HEK293 (cell line): ENCODE measurements around the gene BCL2L11.

Experiments used
- CTCF ChIA-PET: fragments of 350-600 bp; formaldehyde crosslinking; extraction: SDS; loops from one replicate; lab custom pipeline; 2021; ENCODE audit warnings: antibody characterized with exemption; lab: Yijun Ruan, JAX
- POLR2A ChIA-PET: fragments of 300-600 bp; formaldehyde crosslinking; extraction: SDS; loops from one replicate; lab custom pipeline; 2020; ENCODE audit warnings: antibody characterized with exemption, inconsistent platforms; lab: Yijun Ruan, JAX
- H3K27ac ChIP-seq: fragments of 200-500 bp; sonication (Bioruptor generic); 2 replicates; pipeline ENCODE4 v1.5.1; 2014; ENCODE audit warnings: low read depth, low read length, control low read depth, inconsistent platforms; ENCODE audit errors: extremely low read depth
- H3K36me3 ChIP-seq, 2 experiments: fragments of 200-500 bp in 1 of 2; sonication (Bioruptor generic) in 1 of 2; 1 replicate in 1 of 2; 2 replicates in 1 of 2; pipeline ENCODE4 v1.5.1; 2014 to 2017; ENCODE audit warnings: inconsistent platforms in 2 of 2, low read length in 2 of 2; ENCODE audit not compliant: control insufficient read depth in 2 of 2, insufficient read depth in 1 of 2
- H3K4me1 ChIP-seq: fragments of 200-500 bp; sonication (Bioruptor generic); 2 replicates; pipeline ENCODE4 v1.5.1; 2014; ENCODE audit warnings: mild to moderate bottlenecking, low read length, inconsistent platforms; ENCODE audit not compliant: control insufficient read depth, insufficient read depth
- H3K4me3 ChIP-seq: 2 replicates; pipeline ENCODE4 v1.5.1; 2011; ENCODE audit warnings: low read depth, mild to moderate bottlenecking, control low read depth, low read length, moderate library complexity
- H3K9me3 ChIP-seq: fragments of 200-500 bp; sonication (Bioruptor generic); 2 replicates; pipeline ENCODE4 v1.5.1; 2014; ENCODE audit warnings: low read depth, low read length, inconsistent platforms; ENCODE audit not compliant: control insufficient read depth, insufficient read depth
- GLIS1 ChIP-seq: fragments of 450-650 bp; formaldehyde crosslinking; IDR thresholded peaks from 2 replicates; pipeline ENCODE4 v1.5.1; 2016; ENCODE audit warnings: missing biosample characterization, missing genetic modification characterization
- YY1 ChIP-seq: fragments of 450-650 bp; formaldehyde crosslinking; IDR thresholded peaks from 2 replicates; pipeline ENCODE4 v1.5.1; 2018; ENCODE audit warnings: missing biosample characterization, missing genetic modification characterization
- ZBTB1 ChIP-seq: fragments of 450-650 bp; formaldehyde crosslinking; IDR thresholded peaks from 2 replicates; pipeline ENCODE4 v1.5.1; 2016; ENCODE audit warnings: missing biosample characterization, missing genetic modification characterization
- ZBTB7A ChIP-seq: fragments of 450-650 bp; formaldehyde crosslinking; IDR thresholded peaks from 2 replicates; pipeline ENCODE4 v1.5.1; 2016; ENCODE audit warnings: low read depth, missing biosample characterization, missing genetic modification characterization
- ZBTB8A ChIP-seq: fragments of 450-650 bp; formaldehyde crosslinking; IDR thresholded peaks from 2 replicates; pipeline ENCODE4 v1.5.1; 2016; ENCODE audit warnings: missing biosample characterization, missing genetic modification characterization
- ZNF112 ChIP-seq: fragments of 450-650 bp; formaldehyde crosslinking; IDR thresholded peaks from 2 replicates; pipeline ENCODE4 v1.5.0; 2017; ENCODE audit warnings: missing biosample characterization, missing genetic modification characterization
- ZNF221 ChIP-seq: fragments of 450-650 bp; formaldehyde crosslinking; IDR thresholded peaks from 2 replicates; pipeline ENCODE4 v1.5.1; 2017; ENCODE audit warnings: missing biosample characterization, missing genetic modification characterization, borderline replicate concordance
- ZNF223 ChIP-seq: fragments of 450-650 bp; formaldehyde crosslinking; IDR thresholded peaks from 2 replicates; pipeline ENCODE4 v1.5.1; 2016; ENCODE audit warnings: missing biosample characterization, missing genetic modification characterization
- ZNF404 ChIP-seq: fragments of 450-650 bp; formaldehyde crosslinking; IDR thresholded peaks from 2 replicates; pipeline ENCODE4 v1.5.1; 2017; ENCODE audit warnings: missing biosample characterization, missing genetic modification characterization
- ZNF513 ChIP-seq: fragments of 450-650 bp; IDR thresholded peaks from 2 replicates; pipeline ENCODE4 v1.5.1; 2018; ENCODE audit warnings: missing biosample characterization, missing genetic modification characterization
- ZNF529 ChIP-seq: fragments of 450-650 bp; formaldehyde crosslinking; IDR thresholded peaks from 2 replicates; pipeline ENCODE4 v1.5.1; 2017; ENCODE audit warnings: missing genetic modification characterization, missing biosample characterization; ENCODE audit not compliant: insufficient replicate concordance
- ZNF658 ChIP-seq: fragments of 450-650 bp; formaldehyde crosslinking; IDR thresholded peaks from 2 replicates; pipeline ENCODE4; 2016; ENCODE audit warnings: missing biosample characterization, missing genetic modification characterization
- TF ChIP-seq, protein P1 (sequence below): fragments of 450-650 bp; formaldehyde crosslinking; IDR thresholded peaks from 2 replicates; pipeline ENCODE4 v1.5.1; 2016; ENCODE audit warnings: missing biosample characterization, missing genetic modification characterization, borderline replicate concordance
- TF ChIP-seq, protein P2 (sequence below): fragments of 450-650 bp; formaldehyde crosslinking; conservative IDR thresholded peaks from 2 replicates; pipeline ENCODE4 v1.5.1; 2016; ENCODE audit warnings: low read depth, missing biosample characterization, missing genetic modification characterization

The BCL2L11 gene

GRCh38 chr2:111172666-111173065 lies 52.0 kb downstream of the BCL2L11 start:
- TF ChIP-seq GLIS1 (no peak), YY1 (tag by site-specific recombination) (no peak), ZNF513 (tag by site-specific recombination) (no peak), ZNF223 (tag by site-specific recombination) (no peak), ZBTB1 (tag by site-specific recombination) (no peak), ZBTB8A (tag by site-specific recombination) (no peak), ZBTB7A (no peak), ZNF404 (tag by site-specific recombination) (no peak)
- TF ChIP-seq, protein P1, sequence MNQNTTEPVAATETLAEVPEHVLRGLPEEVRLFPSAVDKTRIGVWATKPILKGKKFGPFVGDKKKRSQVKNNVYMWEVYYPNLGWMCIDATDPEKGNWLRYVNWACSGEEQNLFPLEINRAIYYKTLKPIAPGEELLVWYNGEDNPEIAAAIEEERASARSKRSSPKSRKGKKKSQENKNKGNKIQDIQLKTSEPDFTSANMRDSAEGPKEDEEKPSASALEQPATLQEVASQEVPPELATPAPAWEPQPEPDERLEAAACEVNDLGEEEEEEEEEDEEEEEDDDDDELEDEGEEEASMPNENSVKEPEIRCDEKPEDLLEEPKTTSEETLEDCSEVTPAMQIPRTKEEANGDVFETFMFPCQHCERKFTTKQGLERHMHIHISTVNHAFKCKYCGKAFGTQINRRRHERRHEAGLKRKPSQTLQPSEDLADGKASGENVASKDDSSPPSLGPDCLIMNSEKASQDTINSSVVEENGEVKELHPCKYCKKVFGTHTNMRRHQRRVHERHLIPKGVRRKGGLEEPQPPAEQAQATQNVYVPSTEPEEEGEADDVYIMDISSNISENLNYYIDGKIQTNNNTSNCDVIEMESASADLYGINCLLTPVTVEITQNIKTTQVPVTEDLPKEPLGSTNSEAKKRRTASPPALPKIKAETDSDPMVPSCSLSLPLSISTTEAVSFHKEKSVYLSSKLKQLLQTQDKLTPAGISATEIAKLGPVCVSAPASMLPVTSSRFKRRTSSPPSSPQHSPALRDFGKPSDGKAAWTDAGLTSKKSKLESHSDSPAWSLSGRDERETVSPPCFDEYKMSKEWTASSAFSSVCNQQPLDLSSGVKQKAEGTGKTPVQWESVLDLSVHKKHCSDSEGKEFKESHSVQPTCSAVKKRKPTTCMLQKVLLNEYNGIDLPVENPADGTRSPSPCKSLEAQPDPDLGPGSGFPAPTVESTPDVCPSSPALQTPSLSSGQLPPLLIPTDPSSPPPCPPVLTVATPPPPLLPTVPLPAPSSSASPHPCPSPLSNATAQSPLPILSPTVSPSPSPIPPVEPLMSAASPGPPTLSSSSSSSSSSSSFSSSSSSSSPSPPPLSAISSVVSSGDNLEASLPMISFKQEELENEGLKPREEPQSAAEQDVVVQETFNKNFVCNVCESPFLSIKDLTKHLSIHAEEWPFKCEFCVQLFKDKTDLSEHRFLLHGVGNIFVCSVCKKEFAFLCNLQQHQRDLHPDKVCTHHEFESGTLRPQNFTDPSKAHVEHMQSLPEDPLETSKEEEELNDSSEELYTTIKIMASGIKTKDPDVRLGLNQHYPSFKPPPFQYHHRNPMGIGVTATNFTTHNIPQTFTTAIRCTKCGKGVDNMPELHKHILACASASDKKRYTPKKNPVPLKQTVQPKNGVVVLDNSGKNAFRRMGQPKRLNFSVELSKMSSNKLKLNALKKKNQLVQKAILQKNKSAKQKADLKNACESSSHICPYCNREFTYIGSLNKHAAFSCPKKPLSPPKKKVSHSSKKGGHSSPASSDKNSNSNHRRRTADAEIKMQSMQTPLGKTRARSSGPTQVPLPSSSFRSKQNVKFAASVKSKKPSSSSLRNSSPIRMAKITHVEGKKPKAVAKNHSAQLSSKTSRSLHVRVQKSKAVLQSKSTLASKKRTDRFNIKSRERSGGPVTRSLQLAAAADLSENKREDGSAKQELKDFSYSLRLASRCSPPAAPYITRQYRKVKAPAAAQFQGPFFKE (tag by site-specific recombination): no peak
- TF ChIP-seq, protein P2, sequence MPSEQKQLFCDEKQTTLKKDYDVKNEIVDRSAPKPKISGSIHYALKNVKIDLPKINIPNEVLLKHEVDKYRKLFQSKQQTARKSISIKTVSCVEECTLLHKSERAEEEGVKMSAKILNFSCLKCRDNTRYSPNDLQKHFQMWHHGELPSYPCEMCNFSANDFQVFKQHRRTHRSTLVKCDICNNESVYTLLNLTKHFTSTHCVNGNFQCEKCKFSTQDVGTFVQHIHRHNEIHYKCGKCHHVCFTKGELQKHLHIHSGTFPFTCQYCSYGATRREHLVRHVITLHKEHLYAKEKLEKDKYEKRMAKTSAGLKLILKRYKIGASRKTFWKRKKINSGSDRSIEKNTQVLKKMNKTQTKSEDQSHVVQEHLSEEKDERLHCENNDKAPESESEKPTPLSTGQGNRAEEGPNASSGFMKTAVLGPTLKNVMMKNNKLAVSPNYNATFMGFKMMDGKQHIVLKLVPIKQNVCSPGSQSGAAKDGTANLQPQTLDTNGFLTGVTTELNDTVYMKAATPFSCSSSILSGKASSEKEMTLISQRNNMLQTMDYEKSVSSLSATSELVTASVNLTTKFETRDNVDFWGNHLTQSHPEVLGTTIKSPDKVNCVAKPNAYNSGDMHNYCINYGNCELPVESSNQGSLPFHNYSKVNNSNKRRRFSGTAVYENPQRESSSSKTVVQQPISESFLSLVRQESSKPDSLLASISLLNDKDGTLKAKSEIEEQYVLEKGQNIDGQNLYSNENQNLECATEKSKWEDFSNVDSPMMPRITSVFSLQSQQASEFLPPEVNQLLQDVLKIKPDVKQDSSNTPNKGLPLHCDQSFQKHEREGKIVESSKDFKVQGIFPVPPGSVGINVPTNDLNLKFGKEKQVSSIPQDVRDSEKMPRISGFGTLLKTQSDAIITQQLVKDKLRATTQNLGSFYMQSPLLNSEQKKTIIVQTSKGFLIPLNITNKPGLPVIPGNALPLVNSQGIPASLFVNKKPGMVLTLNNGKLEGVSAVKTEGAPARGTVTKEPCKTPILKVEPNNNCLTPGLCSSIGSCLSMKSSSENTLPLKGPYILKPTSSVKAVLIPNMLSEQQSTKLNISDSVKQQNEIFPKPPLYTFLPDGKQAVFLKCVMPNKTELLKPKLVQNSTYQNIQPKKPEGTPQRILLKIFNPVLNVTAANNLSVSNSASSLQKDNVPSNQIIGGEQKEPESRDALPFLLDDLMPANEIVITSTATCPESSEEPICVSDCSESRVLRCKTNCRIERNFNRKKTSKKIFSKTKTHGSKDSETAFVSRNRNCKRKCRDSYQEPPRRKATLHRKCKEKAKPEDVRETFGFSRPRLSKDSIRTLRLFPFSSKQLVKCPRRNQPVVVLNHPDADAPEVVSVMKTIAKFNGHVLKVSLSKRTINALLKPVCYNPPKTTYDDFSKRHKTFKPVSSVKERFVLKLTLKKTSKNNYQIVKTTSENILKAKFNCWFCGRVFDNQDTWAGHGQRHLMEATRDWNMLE (tag by site-specific recombination): no peak
- POLR2A ChIA-PET: interaction anchor here (1.0 kb wide), 1 partner anchor 52 kb away, joined by 3 read pairs; the partner anchor contains the start of gene BCL2L11
- peaks cover 0 to 2% of the 10 kb centered on the region in 2 experiments; a peak in 1 of 3 replicates for H3K36me3 ChIP-seq
- H3K27ac ChIP-seq: no peak overlapping the region
- CTCF ChIA-PET: no interaction called here
- H3K9me3 ChIP-seq: no peaks in the 10 kb centered on the region
- peaks cover 10% of the 10 kb centered on the region for H3K4me1 ChIP-seq
- H3K4me3 ChIP-seq: no peak overlapping the region

DNA sequence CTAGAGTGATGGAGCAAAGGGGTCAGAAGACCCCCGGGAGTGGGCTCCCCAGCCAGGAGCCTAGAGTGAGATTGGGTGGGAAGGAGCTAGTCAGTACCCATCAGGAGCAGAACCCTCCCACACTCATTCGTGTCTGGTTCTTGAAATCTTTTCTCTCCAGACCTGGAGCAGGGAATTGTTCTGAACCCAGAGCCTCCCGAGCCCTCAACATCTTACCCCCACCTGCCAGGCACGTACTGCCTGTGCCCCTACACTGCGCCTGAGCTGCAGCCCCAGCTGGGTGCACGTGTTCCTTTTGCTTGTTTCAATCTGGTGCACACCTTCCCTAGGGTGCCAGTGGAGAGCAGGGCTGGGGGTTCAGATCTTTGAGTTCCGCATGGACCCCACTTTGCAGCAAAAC lies 52.6 kb downstream of the BCL2L11 start:
- H3K36me3 ChIP-seq: no peaks in the 10 kb centered on the region
- CTCF ChIA-PET: no interaction called here
- POLR2A ChIA-PET: no interaction called here
- no peak for TF ChIP-seq ZNF112 (tag by site-specific recombination)
- no peak for TF ChIP-seq ZNF658
- TF ChIP-seq ZNF529 (tag by site-specific recombination): no peak
- no peak for TF ChIP-seq ZNF221 (tag by site-specific recombination)
- TF ChIP-seq, all 188 proteins: peak for 0
- no peaks in the 10 kb centered on the region for H3K9me3 ChIP-seq
- H3K4me3 ChIP-seq: no peak overlapping the region
- no peak overlapping the region for H3K27ac ChIP-seq
- H3K4me1 ChIP-seq: peaks cover 3% of the 10 kb centered on the region
